Measurements from ENCODE around the gene CLIC4.

Gene CLIC4

DNA sequence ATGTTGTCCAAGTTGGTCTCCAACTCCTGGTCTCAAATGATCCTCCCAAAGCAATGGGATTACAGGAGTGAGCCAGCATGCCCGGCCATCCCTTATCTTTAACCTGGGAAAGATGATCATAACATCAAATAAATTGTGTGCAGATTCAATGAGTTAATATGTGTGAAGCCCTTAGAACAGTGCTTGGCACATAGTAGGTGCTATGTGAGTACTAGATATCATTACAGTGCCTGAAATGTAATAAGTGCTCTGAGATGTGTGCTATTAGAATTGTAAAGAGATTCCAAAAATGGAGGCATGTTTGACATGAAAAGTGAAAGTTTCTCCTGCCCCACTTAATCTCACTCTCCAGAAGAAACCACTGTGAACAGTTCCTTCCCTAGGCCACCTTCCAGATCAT, 113.0 kb downstream of the CLIC4 start:
- H3K4me3 Mint-ChIP-seq, result no peak overlapping the region
- TF ChIP-seq, protein P1, sequence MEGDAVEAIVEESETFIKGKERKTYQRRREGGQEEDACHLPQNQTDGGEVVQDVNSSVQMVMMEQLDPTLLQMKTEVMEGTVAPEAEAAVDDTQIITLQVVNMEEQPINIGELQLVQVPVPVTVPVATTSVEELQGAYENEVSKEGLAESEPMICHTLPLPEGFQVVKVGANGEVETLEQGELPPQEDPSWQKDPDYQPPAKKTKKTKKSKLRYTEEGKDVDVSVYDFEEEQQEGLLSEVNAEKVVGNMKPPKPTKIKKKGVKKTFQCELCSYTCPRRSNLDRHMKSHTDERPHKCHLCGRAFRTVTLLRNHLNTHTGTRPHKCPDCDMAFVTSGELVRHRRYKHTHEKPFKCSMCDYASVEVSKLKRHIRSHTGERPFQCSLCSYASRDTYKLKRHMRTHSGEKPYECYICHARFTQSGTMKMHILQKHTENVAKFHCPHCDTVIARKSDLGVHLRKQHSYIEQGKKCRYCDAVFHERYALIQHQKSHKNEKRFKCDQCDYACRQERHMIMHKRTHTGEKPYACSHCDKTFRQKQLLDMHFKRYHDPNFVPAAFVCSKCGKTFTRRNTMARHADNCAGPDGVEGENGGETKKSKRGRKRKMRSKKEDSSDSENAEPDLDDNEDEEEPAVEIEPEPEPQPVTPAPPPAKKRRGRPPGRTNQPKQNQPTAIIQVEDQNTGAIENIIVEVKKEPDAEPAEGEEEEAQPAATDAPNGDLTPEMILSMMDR (IDR thresholded peaks at IDR 0.05), result no peak
- no peak overlapping the region for H3K27ac Mint-ChIP-seq
- H3K36me3 Mint-ChIP-seq (ENCODE audit: low read depth), result no peaks in the 10 kb centered on the region
- H3K9me3 Mint-ChIP-seq, result no peaks in the 10 kb centered on the region
- H3K4me1 Mint-ChIP-seq, result peaks cover 27% of the 10 kb centered on the region
- peaks cover 58% of the 10 kb centered on the region for H3K27me3 Mint-ChIP-seq (ENCODE audit: low read depth, poor library complexity)
- DNase-seq, result no peak

DNA sequence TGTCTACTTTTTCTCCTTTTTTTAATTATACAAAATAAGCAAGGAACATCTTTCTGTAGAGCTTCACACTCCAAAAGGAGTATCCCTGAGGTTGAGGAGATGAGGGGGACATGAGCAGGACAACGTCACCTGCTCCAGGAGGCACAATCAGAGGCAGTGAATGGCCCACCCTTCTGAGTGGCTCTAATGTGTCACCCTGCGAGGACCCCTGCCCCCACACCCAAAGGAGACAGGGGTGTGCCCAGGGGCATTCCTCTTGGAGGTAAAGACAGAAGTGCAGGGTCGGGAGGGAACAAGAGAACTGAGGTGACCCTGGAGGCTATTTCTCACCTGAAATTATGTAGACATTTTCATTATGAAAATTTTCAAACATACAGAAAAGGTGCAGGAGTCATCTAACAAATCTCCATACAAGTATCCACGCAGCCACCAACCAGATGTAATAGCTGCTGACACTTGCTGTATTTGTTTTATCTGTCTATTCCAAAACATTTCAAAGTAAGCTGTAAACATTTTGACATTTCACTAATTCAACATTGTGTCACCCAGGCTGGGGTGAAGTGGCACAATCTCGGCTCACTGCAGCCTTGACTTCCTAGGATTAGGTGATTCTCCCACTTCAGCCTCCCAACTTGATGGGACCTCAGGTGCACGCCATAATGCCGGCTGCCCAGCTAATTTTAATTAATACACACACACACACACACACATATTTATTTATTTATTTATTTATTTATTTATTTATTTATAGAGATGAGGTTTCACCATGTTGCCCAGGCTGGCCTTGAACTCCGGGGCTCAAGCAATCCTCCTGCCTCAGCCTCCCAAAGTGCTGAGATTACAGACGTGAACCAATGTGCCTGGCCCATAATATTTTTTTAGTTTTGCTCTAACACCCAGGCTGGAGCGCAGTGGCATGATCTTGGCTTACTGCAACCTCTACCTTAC, 114.1 kb downstream of the CLIC4 start:
- DNase-seq, result no peak
- no peak overlapping the region for H3K4me3 Mint-ChIP-seq
- TF ChIP-seq, protein P1 (IDR thresholded peaks at IDR 0.05), result no peak
- H3K27ac Mint-ChIP-seq, result no peak overlapping the region
- H3K27me3 Mint-ChIP-seq (ENCODE audit: low read depth, poor library complexity), result peaks cover 54% of the 10 kb centered on the region
- no peaks in the 10 kb centered on the region for H3K36me3 Mint-ChIP-seq (ENCODE audit: low read depth)
- no peaks in the 10 kb centered on the region for H3K9me3 Mint-ChIP-seq
- peaks cover 32% of the 10 kb centered on the region for H3K4me1 Mint-ChIP-seq

DNA sequence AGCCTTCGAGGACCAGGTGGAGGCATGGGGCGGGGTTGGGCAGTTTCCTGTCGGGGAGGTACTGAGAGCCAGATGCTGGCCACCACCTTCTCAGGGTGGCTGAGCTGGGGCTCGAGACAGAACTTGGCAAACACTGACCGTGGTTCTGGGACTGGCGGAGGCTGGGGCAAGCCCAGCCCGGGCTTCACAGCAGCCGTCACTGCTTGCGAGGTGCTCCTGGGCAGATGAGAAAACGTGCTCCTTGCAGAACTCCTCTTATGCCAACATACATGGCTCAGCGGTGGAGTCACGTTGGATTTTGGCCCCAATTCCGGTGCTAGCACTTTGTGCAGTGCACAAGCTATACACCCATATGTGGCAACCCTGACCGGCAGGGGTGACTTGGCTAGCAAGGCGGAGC, 115.6 kb downstream of the CLIC4 start:
- TF ChIP-seq, protein P1 (IDR thresholded peaks at IDR 0.05), result no peak
- no peak overlapping the region for H3K27ac Mint-ChIP-seq
- H3K27me3 Mint-ChIP-seq (ENCODE audit: low read depth, poor library complexity), result peaks cover 44% of the 10 kb centered on the region
- no peak for DNase-seq
- no peak overlapping the region for H3K4me3 Mint-ChIP-seq
- H3K36me3 Mint-ChIP-seq (ENCODE audit: low read depth), result no peaks in the 10 kb centered on the region
- H3K9me3 Mint-ChIP-seq, result no peaks in the 10 kb centered on the region
- peaks cover 47% of the 10 kb centered on the region for H3K4me1 Mint-ChIP-seq

DNA sequence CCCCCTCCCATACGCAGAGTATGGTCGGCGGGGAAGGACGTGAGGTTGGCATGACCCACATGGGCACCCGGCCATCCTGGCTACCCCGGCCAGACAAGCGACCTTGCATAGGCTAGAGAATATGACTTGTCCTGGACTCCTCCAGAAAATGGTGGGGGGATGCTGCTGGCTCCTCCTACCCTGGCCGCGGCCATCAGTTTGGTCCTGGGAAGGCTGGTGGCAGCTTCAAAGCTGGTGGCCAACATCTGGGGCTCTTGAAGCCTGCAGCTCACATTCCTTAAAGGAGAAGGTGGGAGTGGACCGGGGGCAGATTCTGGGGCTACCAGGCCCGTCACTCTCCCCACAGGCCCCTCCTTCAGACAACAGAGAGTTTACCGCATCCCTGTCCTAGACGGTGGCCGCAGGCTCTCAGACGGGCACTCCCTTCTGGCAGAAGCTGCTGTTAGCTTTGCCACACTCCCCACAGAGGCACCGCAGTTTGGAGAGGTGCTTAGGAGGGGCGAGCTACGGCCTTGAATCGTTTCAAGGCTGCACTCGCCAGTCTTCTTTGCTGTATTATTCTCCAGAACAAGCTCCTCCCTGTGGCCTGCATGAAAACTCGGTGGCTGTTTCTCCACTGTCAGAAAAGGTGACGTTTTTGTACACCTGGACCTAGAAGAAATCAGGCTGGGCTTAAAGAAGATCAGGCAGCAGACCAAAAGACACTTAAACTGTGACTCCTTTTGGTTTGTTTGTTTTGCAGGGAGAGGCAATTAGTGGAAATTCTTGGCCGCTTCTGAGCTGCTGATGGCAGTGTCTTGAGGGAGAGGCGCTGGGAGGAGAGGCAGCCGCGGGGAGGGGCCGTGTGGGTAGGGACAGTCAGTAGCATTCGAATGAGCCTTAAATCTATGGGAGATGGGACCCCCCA, 116.8 kb downstream of the CLIC4 start:
- H3K27ac Mint-ChIP-seq, result no peak overlapping the region
- TF ChIP-seq, protein P1 (IDR thresholded peaks at IDR 0.05), result no peak
- no peaks in the 10 kb centered on the region for H3K36me3 Mint-ChIP-seq (ENCODE audit: low read depth)
- no peaks in the 10 kb centered on the region for H3K9me3 Mint-ChIP-seq
- H3K4me3 Mint-ChIP-seq, result peak overlapping the region; percentile 34
- peaks cover 60% of the 10 kb centered on the region for H3K4me1 Mint-ChIP-seq
- no peak for DNase-seq
- H3K27me3 Mint-ChIP-seq (ENCODE audit: low read depth, poor library complexity), result peaks cover 41% of the 10 kb centered on the region

DNA sequence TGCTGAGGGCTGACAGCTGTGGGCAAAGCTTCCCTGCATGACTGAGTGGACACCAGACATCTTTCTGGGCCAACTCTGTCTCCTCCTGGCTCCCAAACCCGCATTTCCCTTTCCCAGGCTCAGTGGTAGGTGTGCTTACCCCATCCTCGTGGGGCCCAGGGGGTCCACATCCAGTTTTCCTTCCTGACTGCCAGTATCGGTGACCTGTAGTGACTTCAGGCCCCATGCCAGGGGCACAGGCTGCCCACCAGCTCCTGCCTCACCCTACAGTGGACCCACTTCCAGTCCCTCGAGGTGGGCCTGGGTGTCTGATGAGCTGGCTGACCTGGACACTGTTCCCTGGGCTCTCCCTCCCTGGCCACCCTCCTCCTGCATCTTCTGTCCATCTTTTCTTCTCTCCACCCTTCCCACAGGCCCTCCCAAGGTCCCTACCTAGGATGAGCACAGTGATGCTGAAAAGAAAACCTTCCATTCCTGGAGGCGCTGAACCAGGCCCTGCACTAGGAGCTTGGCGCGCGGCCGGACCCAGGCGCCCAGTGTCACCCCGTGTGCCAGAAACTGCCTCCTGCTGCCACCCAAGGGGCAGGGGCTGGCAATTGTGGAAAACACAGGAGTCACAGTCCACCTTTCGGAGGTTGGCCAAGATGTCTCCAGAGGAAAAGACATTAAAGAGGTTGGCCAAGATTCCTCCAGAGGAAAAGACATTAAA, 117.7 kb downstream of the CLIC4 start:
- Mint-ChIP-seq H3K27me3 (ENCODE audit: low read depth, poor library complexity) (peaks cover 35% of the 10 kb centered on the region), H3K27ac (no peak overlapping the region)

More for the DNA sequence above, 117.7 kb downstream of the CLIC4 start:
- Mint-ChIP-seq H3K4me1 (peaks cover 67% of the 10 kb centered on the region), H3K9me3 (no peaks in the 10 kb centered on the region), H3K4me3 (peak overlapping the region; percentile 45), H3K36me3 (ENCODE audit: low read depth) (no peaks in the 10 kb centered on the region)
- no peak for DNase-seq
- TF ChIP-seq, protein P1 (IDR thresholded peaks at IDR 0.05), result no peak
